Dedifferentiated amniotic fluid mesenchymal stem cell (primary cell): ENCODE data around the gene SLC25A10.

Source experiments
- DNase-seq: peaks from one replicate; pipeline ENCODE4 v3.0.0-alpha.2; 2016; ENCODE audit errors: extremely low spot score

SLC25A10 gene

DNA sequence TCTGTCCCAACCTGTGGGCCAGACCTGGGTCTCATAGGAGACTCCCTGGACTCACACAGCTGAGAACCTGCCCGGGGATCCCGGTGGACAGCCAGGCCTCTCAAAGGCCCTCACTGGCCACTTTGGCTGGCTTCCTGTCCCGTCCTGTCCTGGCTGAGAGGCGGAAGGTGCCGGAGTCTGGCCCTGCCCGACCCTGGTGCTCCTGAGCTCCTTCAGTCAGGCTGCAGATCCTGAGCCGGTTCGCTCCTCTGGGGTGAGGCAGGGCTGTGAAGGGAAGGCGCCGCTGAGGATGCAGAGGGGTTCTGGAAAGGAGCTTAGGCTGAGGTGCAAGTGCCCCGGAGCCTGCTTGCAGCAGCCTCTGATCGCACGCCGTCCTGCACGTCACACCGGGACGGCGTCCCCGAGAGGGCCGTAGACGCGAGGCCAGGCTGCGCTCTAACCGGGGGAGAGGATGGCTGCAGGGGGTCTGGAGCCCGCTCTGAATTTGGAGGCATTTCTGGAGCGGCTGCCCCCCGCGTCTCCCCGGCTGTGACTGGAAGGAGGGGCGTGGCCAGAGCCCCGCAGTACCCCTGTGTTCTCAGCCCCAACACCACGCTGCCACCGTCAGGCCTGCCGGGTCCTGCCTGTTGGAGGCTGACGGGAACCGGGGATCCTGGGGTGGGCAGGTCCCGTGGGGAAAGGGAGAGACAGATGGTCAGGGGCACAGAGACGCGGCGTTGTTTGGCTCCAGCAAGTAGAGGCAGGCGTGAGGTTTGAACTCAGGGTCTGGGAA is 24.1 kb upstream of the SLC25A10 start:
- DNase-seq: no peak

DNA sequence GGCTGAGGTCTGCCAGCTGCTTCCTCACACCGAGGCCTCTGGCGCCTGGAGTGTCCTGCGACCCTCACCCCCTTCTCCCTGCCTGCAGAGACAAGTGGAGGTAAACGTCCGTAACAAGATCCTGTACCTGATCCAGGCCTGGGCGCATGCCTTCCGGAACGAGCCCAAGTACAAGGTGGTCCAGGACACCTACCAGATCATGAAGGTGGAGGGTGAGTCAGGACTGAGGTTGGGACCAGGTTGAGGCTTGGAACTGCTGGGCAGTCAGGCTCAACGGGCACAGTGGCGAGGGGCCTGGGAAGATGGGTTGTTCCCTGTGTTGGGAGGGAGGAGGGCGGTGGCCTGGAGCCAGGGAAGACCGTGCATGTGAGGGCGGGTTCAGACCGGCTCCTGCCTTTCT is 23.5 kb upstream of the SLC25A10 start:
- DNase-seq: no peak

DNA sequence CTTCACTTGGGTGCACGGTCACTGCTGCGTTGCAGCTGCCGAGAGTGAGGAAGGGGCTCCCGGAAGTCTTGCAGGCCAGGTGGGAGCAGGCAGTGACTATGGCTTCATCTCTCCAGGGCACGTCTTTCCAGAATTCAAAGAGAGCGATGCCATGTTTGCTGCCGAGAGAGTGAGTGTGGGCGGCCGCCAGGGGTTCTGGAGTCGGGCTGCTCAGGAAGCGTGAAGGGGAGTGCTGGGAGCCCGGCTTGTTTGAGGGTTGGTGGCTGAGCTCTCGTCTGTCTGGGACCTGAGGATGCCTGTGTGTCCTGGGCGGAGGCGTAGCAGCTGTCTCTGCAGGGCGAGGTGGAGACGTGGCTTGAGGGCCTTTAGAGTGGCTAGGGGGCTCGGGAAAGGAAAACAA is 22.0 kb upstream of the SLC25A10 start:
- no peak for DNase-seq

DNA sequence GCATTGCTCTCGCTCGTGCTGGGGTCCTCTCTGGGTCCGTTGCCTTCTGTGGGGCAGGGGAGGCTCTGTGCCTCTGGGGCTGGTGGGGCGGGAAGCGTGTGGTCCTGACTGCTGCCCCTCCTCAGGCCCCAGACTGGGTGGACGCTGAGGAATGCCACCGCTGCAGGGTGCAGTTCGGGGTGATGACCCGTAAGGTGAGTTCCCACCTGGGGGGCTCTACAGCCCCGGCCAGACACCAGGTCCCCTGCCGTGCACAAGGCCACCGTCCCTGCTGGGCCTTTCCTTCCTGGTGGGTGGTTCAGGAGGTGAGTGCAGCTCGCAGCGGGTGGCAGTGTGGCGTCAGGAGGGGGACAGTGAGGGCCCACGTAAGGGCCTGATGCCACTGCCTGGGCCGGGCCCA is 21.5 kb upstream of the SLC25A10 start:
- no peak for DNase-seq

DNA sequence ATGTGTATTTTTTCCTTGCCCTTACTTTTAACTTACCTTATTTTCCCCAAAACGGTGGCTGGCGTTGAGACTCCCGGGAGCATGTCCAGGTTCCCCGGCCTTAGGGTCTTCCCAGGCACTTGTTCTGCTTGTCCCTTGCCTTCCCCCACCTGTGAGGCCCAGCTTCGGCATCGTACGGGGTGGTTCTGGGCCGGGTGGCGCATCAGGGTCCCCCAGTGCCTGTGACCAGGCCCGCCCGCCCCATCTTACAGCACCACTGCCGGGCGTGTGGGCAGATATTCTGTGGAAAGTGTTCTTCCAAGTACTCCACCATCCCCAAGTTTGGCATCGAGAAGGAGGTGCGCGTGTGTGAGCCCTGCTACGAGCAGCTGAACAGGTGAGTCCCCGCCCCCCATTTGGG is 20.9 kb upstream of the SLC25A10 start:
- DNase-seq: no peak

GRCh38 chr17:81691608-81692007 is 20.5 kb upstream of the SLC25A10 start:
- no peak for DNase-seq

DNA sequence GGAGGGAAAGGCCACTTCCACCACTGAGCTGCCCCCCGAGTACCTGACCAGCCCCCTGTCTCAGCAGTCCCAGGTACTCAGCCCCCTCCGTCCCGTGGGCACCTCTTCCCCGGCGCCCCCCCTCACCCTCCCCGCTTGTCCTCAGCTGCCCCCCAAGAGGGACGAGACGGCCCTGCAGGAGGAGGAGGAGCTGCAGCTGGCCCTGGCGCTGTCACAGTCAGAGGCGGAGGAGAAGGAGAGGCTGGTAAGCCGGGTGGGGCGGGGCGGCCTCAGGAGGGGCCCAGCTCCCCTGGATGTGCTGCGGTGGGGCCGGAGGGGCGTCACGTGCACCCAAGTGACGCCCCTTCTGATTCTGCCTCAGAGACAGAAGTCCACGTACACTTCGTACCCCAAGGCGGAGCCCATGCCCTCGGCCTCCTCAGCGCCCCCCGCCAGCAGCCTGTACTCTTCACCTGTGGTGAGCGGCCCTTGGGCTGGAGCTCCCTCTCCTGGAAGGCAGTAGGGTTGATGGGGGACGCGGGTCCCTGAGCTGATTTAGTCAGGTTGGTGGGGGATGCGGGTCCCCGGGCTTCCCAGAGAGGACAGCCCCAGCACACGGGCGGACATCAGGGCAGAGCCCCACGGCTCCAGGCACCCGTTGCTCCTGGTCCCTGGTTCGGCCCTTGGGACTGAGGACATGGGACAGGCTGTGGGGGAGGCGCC is 18.4 kb upstream of the SLC25A10 start:
- DNase-seq: no peak

- DNase-seq: no peak
Measured at GRCh38 chr17:81694810-81695209, 17.3 kb upstream of the SLC25A10 start.

DNA sequence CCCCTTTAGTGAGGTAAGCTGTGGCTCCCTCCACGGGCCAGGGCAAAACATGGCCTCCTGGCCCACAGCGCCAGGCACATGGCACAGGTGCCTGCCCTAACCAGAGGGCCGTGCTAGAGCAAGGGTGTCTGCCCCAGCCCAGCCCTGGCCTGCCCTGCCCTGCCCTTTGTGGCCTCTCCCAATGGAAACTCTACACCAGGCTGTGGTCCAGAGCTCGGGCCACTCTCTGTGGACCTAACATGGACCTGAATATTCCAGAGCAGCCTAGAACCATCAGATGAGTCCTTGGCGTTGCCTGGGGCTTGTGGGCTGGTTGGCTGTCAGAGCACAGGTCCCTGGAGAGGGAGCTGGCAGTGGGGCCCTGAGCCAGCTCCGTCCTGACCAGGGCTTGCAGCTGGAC is 16.9 kb upstream of the SLC25A10 start:
- DNase-seq: no peak

GRCh38 chr17:81695801-81696200 is 16.3 kb upstream of the SLC25A10 start:
- DNase-seq: no peak

- no peak for DNase-seq
Measured at GRCh38 chr17:81696218-81696941, 15.7 kb upstream of the SLC25A10 start.

DNA sequence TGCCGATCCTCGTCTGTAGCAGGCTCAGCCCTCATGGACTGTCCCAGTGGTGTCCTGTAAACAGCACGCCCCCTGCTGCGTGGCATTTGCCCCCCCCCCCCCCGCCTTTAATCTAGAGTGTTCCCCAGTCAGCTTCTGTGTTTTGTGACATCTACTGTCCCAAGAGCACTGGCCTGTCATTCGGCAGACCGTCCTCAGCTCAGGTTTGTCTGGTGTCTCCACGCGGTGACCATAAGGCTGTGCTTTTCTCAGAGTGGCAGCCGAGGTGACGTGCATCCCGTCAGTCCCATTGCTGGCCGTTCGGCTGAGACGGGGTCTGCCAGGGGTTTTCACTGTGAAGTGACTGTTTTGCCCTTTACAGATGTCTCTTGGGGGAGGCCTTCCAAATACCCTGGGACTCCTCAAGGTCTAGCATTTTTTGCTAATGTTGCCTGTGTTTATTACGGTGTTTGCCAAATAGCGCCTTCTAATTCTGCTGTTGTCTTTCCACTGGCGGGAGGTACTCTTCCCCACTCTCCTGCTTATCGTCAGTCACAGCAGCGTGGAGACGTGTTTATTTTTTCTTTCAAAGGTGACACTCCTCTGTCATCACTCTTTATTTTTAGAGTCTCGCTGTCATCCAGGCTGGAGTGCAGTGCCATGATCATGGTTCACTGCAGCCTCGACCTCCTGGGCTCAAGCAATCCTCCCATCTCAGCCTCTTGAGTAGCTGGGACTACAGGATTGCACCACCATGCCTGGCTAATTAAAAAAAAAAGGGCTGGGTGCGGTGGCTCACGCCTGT is 14.6 kb upstream of the SLC25A10 start:
- DNase-seq: no peak

DNA sequence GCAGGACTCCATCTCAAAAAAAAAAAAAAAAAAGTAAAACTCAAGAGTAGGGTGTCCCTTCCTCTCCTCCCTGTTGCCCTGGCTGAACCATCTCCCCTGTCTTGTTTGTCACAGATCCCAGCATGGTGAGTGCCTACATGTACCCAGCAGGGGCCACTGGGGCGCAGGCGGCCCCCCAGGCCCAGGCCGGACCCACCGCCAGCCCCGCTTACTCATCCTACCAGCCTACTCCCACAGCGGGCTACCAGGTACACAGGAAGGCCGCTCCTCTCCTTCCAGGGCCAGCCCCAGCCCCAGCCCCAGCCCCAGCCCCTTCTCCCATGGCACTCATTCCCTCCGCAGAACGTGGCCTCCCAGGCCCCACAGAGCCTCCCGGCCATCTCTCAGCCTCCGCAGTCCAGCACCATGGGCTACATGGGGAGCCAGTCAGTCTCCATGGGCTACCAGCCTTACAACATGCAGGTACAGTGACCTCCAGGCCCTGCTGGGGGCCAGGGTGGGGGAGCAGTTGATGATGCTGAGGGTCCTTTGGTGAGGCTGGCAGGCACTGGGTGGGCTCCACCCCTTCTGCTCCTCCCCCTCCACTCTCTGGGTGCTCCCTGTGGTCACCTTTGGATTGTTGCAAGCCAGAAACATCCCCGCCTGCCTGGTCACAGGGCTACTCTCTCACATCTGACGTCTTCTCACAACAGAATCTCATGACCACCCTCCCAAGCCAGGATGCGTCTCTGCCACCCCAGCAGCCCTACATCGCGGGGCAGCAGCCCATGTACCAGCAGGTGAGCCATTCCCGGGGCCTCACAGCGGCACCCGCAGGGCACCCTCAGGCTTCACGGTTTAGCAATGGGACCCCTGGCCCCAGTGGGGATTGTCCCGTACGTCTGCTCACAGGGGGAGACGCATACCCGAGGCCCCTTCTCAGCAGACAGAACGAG is 11.5 kb upstream of the SLC25A10 start:
- DNase-seq: no peak

GRCh38 chr17:81701288-81702071 is 10.6 kb upstream of the SLC25A10 start:
- DNase-seq: no peak

GRCh38 chr17:81702934-81703746 is 8.9 kb upstream of the SLC25A10 start, which contains the start of gene MRPL12:
MRPL12 (plus strand) TSS chr17:81703367; CDS start chr17:81703502, 135 bp downstream.
- peak; percentile 92 for DNase-seq

GRCh38 chr17:81703747-81704654 is 8.1 kb upstream of the SLC25A10 start:
- DNase-seq: no peak

GRCh38 chr17:81705518-81706231 is 6.4 kb upstream of the SLC25A10 start:
- no peak for DNase-seq
